Activated CD8-positive, alpha-beta memory T cell treated with anti-CD3 and anti-CD28 coated beads for 4 hours (primary cell): ENCODE data around the gene TUFT1.

Experiments used
- DNase-seq, 2 donors: peaks; one replicate each; pipeline ENCODE4 v3.0.0-alpha.2; 2020; ENCODE audit warnings: low read depth in 2 of 2

The TUFT1 gene

DNA sequence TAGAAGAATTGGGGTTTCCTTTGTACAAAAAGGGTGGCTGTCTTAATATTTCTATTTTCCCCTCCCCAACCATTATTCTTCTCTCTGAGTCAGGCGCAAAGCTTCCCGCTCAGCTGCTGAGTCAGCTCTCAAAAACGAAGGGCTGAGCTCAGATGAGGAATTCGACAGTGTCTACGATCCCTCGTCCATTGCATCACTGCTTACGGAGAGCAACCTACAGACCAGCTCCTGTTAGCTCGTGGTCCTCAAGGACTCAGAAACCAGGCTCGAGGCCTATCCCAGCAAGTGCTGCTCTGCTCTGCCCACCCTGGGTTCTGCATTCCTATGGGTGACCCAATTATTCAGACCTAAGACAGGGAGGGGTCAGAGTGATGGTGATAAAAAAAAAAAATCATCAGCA lies 3.0 kb upstream of the TUFT1 start:
- no peak for DNase-seq

DNA sequence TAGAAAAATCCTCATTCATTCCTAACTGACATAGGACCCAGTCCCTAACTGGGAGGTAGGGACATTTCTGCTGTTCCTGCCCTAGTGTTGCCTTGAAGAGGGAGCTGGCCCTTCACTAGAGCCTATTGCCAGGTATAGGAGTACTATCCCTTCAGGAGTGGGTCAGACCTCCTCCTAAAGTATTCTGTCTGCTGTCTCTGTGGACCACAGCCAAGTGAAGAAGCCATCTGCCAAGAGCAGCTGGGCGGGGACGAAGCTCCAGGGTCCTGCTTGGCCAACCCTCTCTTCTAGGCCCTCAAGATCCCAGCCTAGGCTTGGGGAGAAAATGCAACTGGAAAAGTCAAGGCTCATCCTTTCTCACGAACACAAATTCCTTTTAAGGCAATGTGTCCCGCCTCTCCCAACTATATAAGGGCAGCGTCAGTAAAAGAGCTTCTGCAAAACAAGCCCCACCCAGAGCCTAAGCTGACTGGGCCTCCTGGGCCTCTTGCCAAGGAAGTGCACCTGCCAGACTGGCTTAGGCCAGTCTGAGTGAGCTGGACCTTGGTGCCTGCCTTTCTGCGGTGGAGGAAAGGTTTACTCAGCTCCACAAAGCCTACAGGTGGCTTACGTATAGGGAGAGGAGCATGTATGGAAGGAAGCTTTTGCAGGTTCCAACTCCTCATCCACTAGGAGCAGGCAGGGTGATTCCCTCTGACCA lies 638 bp upstream of the TUFT1 start:
- no peak for DNase-seq

DNA sequence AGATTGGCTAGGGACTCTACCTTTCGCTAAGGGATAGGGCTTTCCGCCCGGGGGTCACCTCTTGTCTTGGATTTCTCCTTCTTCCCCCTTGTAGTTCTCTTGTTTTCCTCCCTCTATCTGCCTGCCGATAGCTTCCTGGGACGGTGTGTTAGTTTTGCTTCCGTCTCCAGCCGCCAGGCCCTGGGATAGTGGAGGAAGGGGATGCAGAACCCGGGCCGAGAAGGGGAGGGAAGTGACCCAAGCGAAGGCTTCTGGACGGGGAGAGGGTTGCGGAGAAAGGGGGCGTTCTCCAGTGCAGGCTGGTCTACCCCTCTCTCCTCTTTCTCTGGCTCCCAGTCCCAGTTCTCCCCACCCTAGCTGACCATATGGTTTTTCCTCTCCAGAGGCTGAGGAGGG lies 871 bp downstream of the TUFT1 start:
- DNase-seq, result no peak

DNA sequence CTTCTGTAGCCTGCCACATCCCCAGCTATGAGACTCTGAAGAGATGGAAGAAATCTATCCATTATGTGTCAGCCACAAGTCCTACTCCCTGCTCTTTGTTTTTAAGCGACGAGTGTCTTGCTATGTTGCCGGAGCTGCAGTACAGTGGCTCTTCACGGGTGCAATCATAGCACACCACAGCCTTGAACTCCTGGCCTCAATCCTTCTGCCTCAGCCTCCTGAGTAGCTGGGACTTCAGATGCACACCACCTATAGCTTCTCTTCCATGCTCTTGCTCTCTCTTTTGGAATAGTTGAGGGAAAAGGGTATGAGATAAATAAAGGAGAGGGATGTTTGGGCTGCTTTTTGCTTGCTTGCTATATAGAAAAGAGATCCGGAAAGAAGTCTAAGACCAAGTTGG lies 1.6 kb downstream of the TUFT1 start:
- no peak for DNase-seq

DNA sequence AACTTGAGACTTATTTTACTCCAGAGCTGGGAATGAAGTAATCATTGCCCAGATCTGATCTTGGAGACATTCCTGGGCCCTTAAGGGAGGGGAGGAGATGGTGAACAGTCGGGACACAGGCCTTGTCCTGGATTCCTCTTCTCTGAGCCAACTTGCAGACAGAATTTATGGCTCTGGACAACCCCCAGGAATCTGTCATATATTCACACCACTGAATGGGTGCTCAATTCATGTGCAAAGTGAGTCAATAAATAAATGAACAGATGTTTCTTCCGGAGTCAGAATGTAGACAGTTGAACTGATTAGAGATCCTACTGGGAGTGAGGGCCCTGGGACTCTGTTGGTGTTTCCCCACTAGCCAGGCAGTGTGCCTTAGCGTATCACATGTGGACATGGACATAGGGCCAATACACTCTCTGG lies 2.6 kb downstream of the TUFT1 start:
- DNase-seq, result no peak

DNA sequence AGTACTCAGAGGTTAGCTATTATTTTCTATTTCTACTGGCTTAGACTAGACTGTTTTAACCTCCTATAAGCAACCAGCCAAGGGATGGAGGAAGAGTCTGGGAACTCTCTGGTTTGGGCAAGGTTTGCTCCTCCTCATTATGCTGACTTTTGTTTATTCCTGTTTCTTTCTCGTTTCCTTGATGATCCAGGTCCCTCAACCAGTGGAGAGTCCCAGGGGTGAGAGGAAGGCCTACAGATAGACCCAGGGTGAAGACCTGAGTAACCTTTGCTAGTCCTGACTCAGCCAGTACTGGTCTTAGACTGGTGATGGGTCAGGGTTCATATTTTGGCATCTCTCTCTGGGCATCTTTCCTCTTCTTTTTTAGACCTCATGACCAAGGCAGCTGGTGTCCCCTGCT lies 5.4 kb downstream of the TUFT1 start:
- DNase-seq, result no peak

DNA sequence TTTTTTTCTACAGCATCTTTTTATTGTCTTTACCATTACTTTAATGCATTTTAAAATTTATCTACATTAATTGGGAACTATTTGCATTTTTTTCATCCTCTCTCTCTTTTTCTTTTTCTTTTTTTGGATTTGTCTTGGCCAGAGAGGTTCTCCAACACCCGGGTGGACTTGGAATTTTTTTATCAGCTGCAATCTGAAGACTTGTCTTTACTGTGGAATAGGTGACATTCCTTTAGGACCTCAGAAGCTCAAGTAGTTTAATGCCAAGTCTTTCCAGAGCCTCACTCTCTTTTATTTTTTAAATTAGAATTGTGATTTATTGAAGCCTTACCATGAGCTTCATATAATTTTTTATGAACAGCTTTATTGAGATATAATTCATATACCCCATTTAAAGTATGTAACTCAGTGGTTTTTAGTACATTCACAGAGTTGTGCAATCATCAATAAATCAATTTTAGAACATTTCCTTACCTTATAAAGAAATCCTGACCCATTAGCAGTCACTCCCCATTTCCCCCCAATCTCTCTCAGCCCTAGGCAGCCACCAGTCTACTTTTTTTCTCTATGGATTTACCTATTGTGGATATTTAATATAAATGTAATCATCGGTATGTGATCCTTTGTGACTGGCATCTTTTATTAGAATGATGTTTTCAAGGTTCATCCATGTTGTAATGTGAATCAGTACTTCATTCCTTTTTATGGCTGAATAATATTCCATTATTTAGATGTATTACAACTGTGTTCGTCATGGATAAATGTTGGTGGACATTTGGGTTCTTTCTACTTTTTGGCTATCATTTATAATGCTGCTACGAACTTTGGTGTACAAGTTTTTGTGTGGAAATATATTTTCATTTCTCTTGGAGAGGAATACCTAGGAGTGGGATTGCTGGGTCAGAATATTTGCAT lies 6.2 kb downstream of the TUFT1 start:
- DNase-seq, result no peak

DNA sequence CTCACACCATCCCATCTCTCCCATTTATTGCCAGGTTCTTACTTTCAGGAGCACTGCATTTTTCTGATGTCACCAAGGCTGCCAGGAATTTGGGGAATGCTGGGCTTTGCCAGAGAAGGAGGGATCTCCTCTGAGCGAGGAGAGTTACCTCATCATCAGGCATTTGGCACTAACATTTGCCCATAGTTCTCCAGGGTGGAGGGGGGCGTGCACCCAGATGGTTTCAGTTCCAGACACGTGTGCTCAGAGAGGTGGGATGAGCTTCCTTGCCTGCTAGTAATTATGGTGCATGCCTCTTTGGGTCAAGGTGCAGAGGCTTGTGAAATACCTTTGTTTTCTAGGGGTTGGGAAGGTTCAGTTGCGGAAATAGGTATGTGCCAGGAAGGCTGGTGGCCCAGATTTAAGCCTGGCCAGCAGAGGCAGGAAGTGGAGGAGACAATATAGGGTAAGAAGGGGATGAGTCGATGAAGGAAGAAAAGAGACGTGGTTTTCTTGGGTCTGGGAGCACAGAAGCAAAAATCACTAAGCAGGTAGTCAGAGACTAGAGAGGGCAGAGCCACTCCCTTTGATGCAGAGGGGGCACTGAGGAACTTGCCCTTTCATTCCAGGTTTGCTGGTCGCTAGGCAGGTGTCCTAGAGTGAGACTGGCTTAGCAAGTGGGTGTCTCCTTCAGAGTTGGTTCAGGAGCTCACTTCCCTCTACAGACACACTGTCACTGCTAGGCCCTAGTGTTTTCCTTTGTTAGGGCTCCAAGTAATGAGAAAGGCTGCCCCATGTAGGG lies 7.2 kb downstream of the TUFT1 start:
- no peak for DNase-seq

DNA sequence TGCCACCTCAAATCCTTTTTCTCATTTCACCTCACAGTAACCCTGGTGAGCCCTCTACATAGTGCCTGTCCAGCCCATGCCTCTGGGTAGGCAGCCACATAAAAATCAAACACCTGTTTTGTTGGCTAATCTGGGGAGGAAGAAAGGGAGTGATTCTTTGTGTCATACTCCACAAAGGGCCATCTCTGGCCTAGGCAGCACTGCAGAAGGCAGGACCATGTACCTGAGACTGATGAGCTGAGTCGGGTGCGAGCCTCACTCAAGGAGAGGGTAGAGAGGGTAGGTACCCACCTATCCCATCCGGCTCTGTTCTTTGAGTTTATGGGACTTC lies 7.8 kb downstream of the TUFT1 start:
- DNase-seq, result no peak

DNA sequence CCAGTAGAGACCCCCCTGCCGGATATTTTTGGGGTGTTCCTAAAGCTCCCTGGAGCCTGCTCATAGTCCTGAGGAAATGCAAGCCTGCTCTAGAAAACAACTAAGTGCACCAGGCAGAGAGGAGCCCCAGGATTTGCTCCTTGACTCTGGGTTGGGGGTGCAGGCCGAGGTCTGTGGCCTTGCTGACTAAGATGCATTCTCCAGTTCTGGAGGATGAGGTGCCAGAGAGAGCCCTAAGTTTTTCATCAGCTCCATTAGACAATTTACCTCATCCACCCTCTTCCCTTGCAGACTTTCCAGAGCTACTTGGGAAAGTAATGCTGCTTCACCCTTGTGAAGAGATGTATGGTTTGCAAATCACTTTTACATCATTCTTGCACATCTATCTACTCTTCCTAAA lies 9.1 kb downstream of the TUFT1 start:
- no peak for DNase-seq

DNA sequence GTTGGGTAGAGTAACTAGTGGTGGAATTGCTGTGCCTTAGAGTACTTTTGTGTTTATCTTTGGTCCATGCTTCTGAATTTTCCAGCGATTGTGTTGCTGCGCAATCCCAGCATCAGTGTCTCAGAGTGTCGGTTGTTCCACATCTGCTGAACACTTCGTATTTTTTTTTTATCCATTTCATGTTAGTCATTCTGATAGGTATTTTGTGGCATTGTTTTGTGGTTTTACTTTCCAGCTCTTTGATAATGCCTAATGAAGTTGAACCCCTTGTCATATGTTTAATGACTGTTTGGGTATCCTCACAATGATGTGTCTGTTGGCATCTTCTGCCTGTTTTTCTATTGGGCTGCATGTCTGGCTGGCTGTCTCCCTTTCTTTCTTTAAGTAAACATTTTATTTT lies 13.6 kb downstream of the TUFT1 start:
- no peak for DNase-seq

DNA sequence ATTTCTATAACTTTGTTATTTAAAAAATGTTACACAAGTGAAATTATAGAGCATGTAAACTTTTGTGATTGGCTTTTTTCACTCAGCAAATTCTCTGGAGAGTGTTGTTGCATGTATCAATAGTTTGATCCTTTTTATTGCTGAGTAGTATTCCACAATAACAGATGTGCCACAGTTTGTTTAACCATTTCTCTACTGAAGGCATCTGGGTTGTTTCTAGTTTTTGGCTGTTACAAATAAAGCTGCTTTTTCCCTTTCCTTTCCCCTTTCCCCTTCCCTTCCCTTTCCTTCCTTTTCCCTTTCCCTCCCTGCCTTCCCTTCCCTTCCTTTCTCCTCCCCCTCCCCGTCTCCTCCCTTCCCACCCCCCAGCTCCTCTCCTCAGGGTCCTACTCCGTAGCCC lies 15.9 kb downstream of the TUFT1 start:
- no peak for DNase-seq

DNA sequence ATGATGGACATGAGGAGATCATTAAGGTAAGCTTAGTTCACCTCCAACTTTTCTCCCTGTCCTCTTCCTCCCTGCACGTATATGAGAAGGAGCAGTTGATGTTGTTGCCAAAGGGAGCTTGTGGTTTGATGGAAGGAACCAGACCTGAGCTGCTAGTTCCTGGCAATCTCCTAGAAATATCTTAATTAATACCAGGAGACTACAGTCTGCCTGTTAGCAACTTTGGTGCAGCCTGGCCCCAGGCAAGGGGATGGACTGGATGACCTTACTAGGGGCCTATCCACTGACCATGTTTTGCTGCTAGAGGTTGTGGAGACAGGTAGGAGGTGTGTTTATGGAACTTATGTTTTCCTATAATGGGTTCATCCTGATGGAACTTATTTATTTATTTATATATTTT lies 22.6 kb downstream of the TUFT1 start:
- DNase-seq, result no peak

DNA sequence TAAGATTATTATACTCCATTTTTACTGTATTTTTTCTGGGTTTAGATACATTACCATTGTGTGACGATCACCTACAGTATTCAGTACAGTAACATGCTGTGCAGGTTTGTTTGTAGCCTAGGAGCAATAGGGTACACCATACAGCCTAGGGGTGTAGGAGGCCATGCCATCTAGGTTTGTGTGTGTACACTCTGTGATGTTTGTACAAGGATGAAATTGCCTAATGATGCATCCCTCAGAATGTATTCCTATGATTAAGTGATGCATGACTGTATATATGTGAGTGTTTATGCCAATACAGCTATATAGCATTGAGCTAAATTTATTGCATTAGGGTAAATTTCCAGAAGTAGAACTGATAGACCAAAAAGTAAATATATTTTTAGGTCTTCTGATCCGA lies 23.3 kb downstream of the TUFT1 start:
- DNase-seq, result no peak

DNA sequence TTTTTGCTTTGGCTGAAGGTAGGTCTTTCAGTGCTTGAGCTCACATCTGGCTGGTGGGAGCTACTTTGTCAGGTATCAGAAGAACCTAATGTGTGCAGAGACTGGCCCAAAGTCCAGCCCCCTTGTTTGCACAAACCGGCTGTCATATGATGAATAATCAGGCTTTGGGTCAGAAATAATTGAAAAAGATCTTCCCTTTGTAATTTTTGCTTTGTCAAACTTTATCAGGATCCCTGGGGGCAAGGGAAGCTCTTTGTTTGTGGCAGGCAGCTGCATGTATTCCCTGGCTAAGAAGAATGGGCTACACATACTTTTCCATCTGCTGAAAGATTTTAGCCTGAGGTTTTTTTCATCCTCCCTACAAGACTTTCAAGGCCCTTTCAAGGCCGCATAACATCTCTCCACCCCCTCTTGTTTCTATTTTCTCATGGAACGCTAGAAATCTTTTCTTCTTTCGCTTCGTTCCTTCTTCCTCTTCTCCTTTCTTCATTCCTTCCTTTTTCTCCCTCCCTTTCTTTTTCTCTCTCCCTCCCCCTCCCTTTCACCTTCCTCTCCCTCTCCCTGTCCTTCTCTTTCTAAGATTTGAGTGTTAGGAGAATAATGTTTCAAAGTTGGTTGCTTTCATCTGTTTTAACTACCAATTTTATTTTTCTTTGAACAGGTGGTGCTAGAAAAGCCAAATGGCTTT lies 25.5 kb downstream of the TUFT1 start:
- no peak for DNase-seq

DNA sequence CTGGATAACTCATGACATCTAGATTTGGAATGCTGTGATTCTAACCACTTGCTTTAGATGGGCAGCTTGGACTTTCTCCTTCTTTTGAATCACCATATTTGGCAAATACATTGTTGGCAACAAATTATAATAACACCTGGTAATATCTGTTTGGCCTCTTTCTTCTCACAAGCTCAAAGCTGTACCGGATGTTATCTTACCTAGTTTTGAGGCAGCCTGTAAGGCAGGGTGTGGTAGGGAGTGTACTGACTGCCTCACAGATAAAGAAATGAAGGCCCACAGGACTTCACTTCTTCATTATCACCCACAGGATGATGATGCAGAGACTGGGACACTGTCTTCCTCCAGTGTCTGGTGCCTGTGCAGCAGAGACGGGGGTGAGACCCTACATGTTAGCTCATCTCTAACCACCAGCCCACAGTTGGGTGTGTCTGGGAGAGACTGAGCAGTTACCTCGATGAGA lies 28.5 kb downstream of the TUFT1 start:
- DNase-seq, result peak in 1 of 2 donors; percentile 13

DNA sequence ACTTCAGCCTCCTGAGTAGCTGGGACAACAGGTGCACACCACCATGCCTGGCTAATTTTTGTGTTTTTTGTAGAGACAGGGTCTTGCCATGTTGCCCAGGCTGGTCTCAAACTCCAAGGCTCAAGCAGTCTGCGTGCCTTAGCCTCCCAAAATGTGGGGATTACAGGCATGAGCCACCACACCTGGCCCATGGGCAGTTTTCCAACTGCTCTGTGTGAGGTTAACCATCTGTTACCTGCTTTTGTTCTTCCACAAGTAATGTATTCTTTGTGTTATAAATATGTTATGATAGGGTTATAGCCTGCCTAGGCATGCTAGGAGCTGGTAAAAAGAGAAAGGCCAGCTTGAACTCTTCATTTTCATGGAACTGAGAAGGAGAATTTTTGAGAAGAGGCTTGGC lies 30.7 kb downstream of the TUFT1 start:
- DNase-seq, result no peak

DNA sequence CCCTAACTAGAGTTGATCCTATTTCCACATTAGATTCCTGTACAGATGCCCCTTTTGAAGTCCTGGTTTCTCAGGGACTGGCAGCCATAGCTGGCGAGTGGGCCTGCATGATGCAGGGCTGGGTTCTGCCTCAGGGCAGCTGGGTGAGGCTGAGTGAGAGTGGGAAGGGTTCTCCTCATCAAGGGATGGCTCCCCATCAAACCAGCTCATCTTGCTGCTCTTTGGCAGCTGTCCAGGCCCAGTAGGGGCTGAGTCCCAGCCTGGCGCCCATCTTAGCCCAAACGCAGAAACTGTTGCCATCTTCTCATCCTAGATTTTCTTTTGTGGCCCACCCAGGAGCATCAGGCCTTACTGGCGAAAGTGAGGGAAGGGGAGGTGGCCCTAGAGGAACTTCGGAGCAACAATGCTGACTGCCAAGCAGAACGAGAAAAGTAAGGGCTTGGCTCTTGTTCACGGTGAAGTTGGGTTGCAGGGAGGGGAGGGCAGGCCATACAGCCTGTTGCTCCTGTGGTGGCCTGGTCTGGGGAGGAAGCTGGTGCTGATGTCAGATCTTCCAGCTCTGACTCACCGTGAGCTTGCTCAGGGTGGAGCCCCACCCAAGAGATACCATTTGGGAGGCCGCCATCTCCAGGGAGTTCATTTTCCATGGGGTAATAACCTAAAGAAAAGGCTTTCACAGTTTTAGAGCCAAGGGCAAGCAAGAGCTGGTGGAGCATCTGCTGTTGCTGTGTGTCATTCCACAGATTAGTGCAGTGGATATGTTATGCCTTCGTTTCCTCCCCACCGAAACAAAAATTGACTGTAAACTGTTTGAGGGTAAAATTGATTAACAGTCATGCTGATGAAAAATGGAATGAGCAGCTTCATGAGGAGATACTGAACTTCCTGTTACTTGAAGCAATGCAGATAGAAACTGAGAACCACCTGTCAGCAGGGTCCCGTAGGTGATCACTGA lies 34.7 kb downstream of the TUFT1 start:
- DNase-seq, result no peak

DNA sequence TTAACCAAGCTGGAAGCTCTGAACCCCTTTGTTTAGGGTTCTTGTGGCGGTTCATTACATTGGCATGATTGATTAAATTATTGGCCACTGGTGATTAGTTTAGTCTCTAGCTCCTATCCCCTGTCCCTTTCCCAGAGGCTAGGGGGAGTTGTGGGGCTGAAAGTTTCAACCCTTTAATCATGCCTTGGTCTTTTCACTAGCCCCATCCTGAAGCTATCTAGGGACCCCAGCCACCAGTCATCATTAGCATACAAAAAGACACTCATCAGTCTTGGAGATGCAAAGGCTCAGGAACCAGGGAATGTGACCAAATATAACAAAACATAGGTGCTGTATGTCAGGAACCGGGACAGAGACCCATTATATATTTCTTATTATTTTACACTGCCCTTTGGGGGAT lies 37.1 kb downstream of the TUFT1 start:
- DNase-seq, result no peak

DNA sequence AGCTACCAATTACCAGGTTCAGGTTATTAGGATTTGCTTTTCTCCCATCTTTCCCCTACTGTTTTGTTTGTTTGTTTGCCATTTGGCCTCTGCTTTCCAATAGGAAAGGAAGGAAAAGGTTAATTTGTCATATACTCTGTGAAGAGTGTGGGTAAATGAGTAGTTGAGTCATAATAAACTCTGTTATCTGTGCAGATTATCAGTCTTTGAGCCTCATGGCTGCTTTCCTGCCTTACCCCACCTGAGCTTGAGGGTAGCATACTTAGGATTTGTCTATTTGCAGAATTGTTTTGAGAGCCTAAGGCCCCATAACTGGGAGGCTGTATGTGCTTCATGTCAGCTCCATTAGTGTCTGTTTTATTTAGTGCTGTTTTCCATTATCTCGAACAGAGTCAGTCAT lies 38.8 kb downstream of the TUFT1 start:
- no peak for DNase-seq
